Natural killer cell (primary cell): ENCODE data around the gene FOXP1. TPM values are rescaled to one million over a fixed set of nuclear protein-coding genes. Genes with fewer than 3 reads are reported as not detected.

Experiments used
- ATAC-seq, 3 donors: fragments of 150-1000 bp in 2 of 3; fragments of 200-7000 bp in 1 of 3; cut with Tn5 transposase; 1 replicate in 1 of 3; 2 replicates in 2 of 3; pipeline ENCODE4 v1.10.0; 2021; ENCODE audit warnings: mild to moderate bottlenecking in 2 of 3, moderate library complexity in 2 of 3
- DNase-seq, 2 donors: peaks; one replicate each; pipeline versions ENCODE4 v3.0.0 to v3.0.0-alpha.2; 2013 to 2021; ENCODE audit warnings: mixed read lengths in 1 of 2
- H3K27ac ChIP-seq: one replicate; pipeline ENCODE4 v1.5.1; 2013; ENCODE audit warnings: mild to moderate bottlenecking, low read length
- H3K27me3 ChIP-seq: one replicate; pipeline ENCODE4 v1.6.1; 2013; ENCODE audit warnings: low read length; ENCODE audit not compliant: control insufficient read depth, insufficient read depth
- H3K36me3 ChIP-seq: one replicate; pipeline ENCODE4 v1.6.1; 2013; ENCODE audit warnings: low read length; ENCODE audit not compliant: control insufficient read depth, insufficient read depth
- H3K4me1 ChIP-seq: one replicate; pipeline ENCODE4 v1.6.1; 2013; ENCODE audit warnings: low read length; ENCODE audit not compliant: control insufficient read depth, insufficient read depth
- H3K4me3 ChIP-seq: one replicate; pipeline ENCODE4 v1.5.1; 2013; ENCODE audit warnings: low read length
- H3K9me3 ChIP-seq: one replicate; pipeline ENCODE4 v1.6.1; 2013; ENCODE audit warnings: low read length; ENCODE audit not compliant: control insufficient read depth, insufficient read depth
- H3K27ac Mint-ChIP-seq, 2 donors: one replicate each; pipeline ENCODE4 v1.8.0; 2022; ENCODE audit warnings: mild to moderate bottlenecking in 2 of 2, mixed read lengths in 2 of 2, moderate library complexity in 1 of 2
- H3K27me3 Mint-ChIP-seq, 2 donors: one replicate each; pipeline ENCODE4 v1.8.0; 2022; ENCODE audit warnings: low read depth in 2 of 2, mixed read lengths in 2 of 2
- H3K36me3 Mint-ChIP-seq: one replicate; pipeline ENCODE4 v1.8.0; 2022; ENCODE audit warnings: mixed read lengths
- H3K4me1 Mint-ChIP-seq, 2 donors: one replicate each; pipeline ENCODE4 v1.8.0; 2022; ENCODE audit warnings: mixed read lengths in 2 of 2
- H3K4me3 Mint-ChIP-seq: one replicate; pipeline ENCODE4 v1.8.0; 2022; ENCODE audit warnings: mild to moderate bottlenecking, moderate library complexity, mixed read lengths
- H3K9me3 Mint-ChIP-seq, 2 donors: one replicate each; pipeline ENCODE4 v1.8.0; 2022; ENCODE audit warnings: mixed read lengths in 2 of 2
- WGBS: methylation state at CpG from one replicate; pipeline ENCODE4 v1.1.7; 2013; ENCODE audit warnings: missing lambda C conversion rate; ENCODE audit not compliant: insufficient coverage; 5-methylcytosine and 5-hydroxymethylcytosine counted together
- intact Hi-C: fragments of 100-400 bp; cut with micrococcal nuclease; formaldehyde crosslinking; loops from one replicate; pipeline ENCODE4 v1.14.2; 2022
- total RNA-seq, 4 donors: library from RNA; stranded (reverse); fragments of 120-200 nt in 1 of 4; gene quantifications; one replicate each; pipeline versions ENCODE4 v1.2.3 to v1.2.4, GENCODE V29; 2013 to 2022
- TF ChIP-seq, protein P1 (sequence below): fragments of 200-600 bp; IDR thresholded peaks from one replicate; pipeline ENCODE4 v1.8.0; 2022; ENCODE audit warnings: antibody characterized with exemption

Gene FOXP1
- total RNA-seq, 3 donors from 2014 or later (not counting 1 experiment from before 2014, with no cell fraction given): 166 to 185 (median 166) TPM

DNA sequence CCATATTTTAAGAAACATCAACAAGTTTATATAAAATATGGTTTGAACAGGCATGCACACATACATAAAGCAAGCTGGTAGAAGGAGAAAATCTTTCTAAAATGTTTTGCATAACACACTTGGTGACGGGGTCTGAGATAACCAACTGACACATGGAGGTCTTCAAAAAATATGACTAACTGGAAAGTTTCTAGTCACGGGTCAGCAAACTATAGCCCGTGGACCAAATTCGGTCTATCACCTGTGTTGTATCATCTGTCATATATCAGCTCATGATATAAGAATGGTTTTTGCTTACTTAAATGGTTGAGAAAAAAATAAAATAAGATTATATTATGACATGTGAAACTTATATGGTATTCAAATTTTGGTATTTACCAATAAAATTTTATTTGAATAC lies 465.1 kb downstream of the FOXP1 start:
- no peak overlapping the region for H3K4me3 ChIP-seq
- Mint-ChIP-seq H3K4me1 (peaks cover 86 to 88% of the 10 kb centered on the region in 2 donors), H3K36me3 (no peaks in the 10 kb centered on the region), H3K27ac (peak overlapping the region; percentile 60 to 87), H3K4me3 (no peak overlapping the region), H3K27me3 (no peaks in the 10 kb centered on the region), H3K9me3 (no peaks in the 10 kb centered on the region)
- DNase-seq (no peak), ATAC-seq (no peak)
- no peaks in the 10 kb centered on the region for H3K9me3 ChIP-seq
- no peak overlapping the region for H3K27ac ChIP-seq
- no peaks in the 10 kb centered on the region for H3K4me1 ChIP-seq
- no peaks in the 10 kb centered on the region for H3K27me3 ChIP-seq
- no peaks in the 10 kb centered on the region for H3K36me3 ChIP-seq
- 76% methylated on average over 4 of the region's 4 CpGs for WGBS
- TF ChIP-seq, protein P1, sequence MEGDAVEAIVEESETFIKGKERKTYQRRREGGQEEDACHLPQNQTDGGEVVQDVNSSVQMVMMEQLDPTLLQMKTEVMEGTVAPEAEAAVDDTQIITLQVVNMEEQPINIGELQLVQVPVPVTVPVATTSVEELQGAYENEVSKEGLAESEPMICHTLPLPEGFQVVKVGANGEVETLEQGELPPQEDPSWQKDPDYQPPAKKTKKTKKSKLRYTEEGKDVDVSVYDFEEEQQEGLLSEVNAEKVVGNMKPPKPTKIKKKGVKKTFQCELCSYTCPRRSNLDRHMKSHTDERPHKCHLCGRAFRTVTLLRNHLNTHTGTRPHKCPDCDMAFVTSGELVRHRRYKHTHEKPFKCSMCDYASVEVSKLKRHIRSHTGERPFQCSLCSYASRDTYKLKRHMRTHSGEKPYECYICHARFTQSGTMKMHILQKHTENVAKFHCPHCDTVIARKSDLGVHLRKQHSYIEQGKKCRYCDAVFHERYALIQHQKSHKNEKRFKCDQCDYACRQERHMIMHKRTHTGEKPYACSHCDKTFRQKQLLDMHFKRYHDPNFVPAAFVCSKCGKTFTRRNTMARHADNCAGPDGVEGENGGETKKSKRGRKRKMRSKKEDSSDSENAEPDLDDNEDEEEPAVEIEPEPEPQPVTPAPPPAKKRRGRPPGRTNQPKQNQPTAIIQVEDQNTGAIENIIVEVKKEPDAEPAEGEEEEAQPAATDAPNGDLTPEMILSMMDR: no peak
- intact Hi-C loops: no loop called here

DNA sequence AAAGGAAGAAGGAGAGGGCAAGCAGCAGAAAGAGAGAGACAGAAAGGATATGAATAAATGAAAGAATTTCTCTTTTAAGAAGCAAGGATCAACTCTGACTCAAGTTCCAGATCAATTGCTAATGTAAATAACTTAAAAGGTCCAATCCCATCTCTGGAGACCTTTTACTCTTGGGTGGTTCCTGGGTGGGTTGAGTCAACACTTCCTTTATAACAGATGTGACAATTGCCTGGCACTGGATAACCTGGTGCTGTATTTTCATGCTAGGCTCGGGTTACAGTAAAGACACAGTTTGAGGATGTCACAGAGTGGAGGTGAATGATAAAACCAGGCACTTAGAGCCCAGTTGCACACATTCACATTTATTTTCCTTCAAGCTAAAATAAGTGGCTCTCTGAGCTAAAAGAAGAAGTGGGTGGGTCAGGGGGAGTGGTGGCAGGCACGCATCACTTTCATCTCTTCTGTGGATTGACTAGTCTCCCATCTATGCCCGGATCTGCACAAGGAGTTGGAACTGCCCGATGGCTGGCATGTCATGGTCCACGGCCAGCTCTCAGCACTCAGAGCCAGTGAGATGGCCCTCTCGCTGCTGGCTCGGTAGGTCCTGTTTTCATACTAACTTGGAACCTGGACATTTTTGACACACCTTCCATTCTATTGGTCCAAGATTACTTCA lies 465.8 kb downstream of the FOXP1 start:
- Histone ChIP-seq H3K4me1 (no peaks in the 10 kb centered on the region), H3K4me3 (no peak overlapping the region), H3K27ac (no peak overlapping the region), H3K27me3 (no peaks in the 10 kb centered on the region), H3K36me3 (peaks cover under 1% of the 10 kb centered on the region), H3K9me3 (no peaks in the 10 kb centered on the region)
- peaks cover 3% of the 10 kb centered on the region for H3K36me3 Mint-ChIP-seq
- peak overlapping the region; percentile 47 for H3K4me3 Mint-ChIP-seq
- H3K9me3 Mint-ChIP-seq: no peaks in the 10 kb centered on the region
- ATAC-seq (peak in 1 of 3 donors; percentile 49), DNase-seq (no peak)
- no peaks in the 10 kb centered on the region for H3K27me3 Mint-ChIP-seq
- H3K4me1 Mint-ChIP-seq: peaks cover 85 to 88% of the 10 kb centered on the region in 2 donors
- intact Hi-C loops: no loop called here
- TF ChIP-seq, protein P1: no peak
- H3K27ac Mint-ChIP-seq: peak overlapping the region; percentile 55 to 57
- 91% methylated on average over 7 of the region's 7 CpGs for WGBS

GRCh38 chr3:71114610-71115009 lies 468.9 kb downstream of the FOXP1 start:
- 89% methylated on average over 5 of the region's 8 CpGs for WGBS
- H3K36me3 Mint-ChIP-seq: peaks cover 8% of the 10 kb centered on the region
- peaks cover 74 to 77% of the 10 kb centered on the region in 2 donors for H3K4me1 Mint-ChIP-seq

More at GRCh38 chr3:71114610-71115009, 468.9 kb downstream of the FOXP1 start:
- peak overlapping the region; percentile 31 to 45 for H3K27ac Mint-ChIP-seq
- Histone ChIP-seq H3K36me3 (peaks cover 28% of the 10 kb centered on the region), H3K27me3 (no peaks in the 10 kb centered on the region), H3K4me3 (no peak overlapping the region), H3K4me1 (peaks cover 3% of the 10 kb centered on the region), H3K9me3 (no peaks in the 10 kb centered on the region), H3K27ac (no peak overlapping the region)
- intact Hi-C loops: no loop called here
- no peak overlapping the region for H3K4me3 Mint-ChIP-seq
- ATAC-seq: no peak
- no peak for DNase-seq
- TF ChIP-seq, protein P1: no peak
- no peaks in the 10 kb centered on the region for H3K9me3 Mint-ChIP-seq
- H3K27me3 Mint-ChIP-seq: no peaks in the 10 kb centered on the region
